ENCODE measurements around the gene DESI2. TPM values are rescaled to one million over a fixed set of nuclear protein-coding genes. Genes with fewer than 3 reads are reported as not detected.

Gene DESI2
- polyA plus RNA-seq, 1 of the 3 experiments (the other 2 are of a cell fraction): 14.0 TPM

GRCh38 chr1:244633140-244633539 is 19.8 kb upstream of the DESI2 start:
- ChIA-PET POLR2A (no interaction called here), CTCF (interaction anchor here (1.2 to 3.1 kb wide), 2 partner anchors 19 to 164 kb away, joined by 3 to 9 read pairs; no protein-coding TSS in a partner anchor)
- Histone ChIP-seq H3K4me2 (no peak overlapping the region), H4K20me1 (ENCODE audit: insufficient read depth) (no peaks in the 10 kb centered on the region), H3K79me2 (ENCODE audit: insufficient read depth) (no peaks in the 10 kb centered on the region), H3K27me3 (ENCODE audit: insufficient read depth) (no peaks in the 10 kb centered on the region), H2AFZ (ENCODE audit: low read depth) (no peak overlapping the region), H3K4me3 (ENCODE audit: low read depth in 2 of 2, low read length in 1 of 2) (no peak overlapping the region), H3K9me2 (no peaks in the 10 kb centered on the region), H3F3A (replicated peaks; ENCODE audit: insufficient read depth) (no peaks in the 10 kb centered on the region), H3K4me1 (ENCODE audit: control insufficient read depth in 1 of 2, insufficient read depth in 2 of 2, low read depth in 1 of 2, low read length in 1 of 2) (no peaks in the 10 kb centered on the region), H3K9me3 (no peaks in the 10 kb centered on the region), H3K36me3 (replicated peaks in 1 of 2; ENCODE audit: control insufficient read depth in 1 of 2, insufficient read depth in 2 of 2, low read length in 1 of 2) (no peaks in the 10 kb centered on the region), H3K9ac (no peak overlapping the region), H3K27ac (ENCODE audit: low read depth in 2 of 2, low read length in 1 of 2) (no peak overlapping the region)
- TF ChIP-seq CTCF (IDR thresholded peaks at IDR 0.05) (no peak), NFIC (IDR thresholded peaks at IDR 0.05; ENCODE audit: borderline replicate concordance) (no peak), SIN3A (IDR thresholded peaks at IDR 0.05; ENCODE audit: borderline replicate concordance, low read depth, low read length) (no peak), GABPA (IDR thresholded peaks at IDR 0.05; ENCODE audit: low read depth) (no peak)
- DNase-seq: peak; percentile 19

GRCh38 chr1:244634546-244634945 is 18.4 kb upstream of the DESI2 start:
- Histone ChIP-seq H3K9ac (no peak overlapping the region), H2AFZ (ENCODE audit: low read depth) (no peak overlapping the region), H3K9me3 (no peaks in the 10 kb centered on the region), H4K20me1 (ENCODE audit: insufficient read depth) (no peaks in the 10 kb centered on the region), H3K9me2 (no peaks in the 10 kb centered on the region), H3K27me3 (ENCODE audit: insufficient read depth) (no peaks in the 10 kb centered on the region), H3K79me2 (ENCODE audit: insufficient read depth) (no peaks in the 10 kb centered on the region), H3K27ac (ENCODE audit: low read depth in 2 of 2, low read length in 1 of 2) (no peak overlapping the region), H3K4me1 (ENCODE audit: control insufficient read depth in 1 of 2, insufficient read depth in 2 of 2, low read depth in 1 of 2, low read length in 1 of 2) (no peaks in the 10 kb centered on the region), H3K36me3 (replicated peaks in 1 of 2; ENCODE audit: control insufficient read depth in 1 of 2, insufficient read depth in 2 of 2, low read length in 1 of 2) (no peaks in the 10 kb centered on the region), H3F3A (replicated peaks; ENCODE audit: insufficient read depth) (no peaks in the 10 kb centered on the region), H3K4me3 (ENCODE audit: low read depth in 2 of 2, low read length in 1 of 2) (no peak overlapping the region), H3K4me2 (no peak overlapping the region)
- ChIA-PET POLR2A (interaction anchor here (1.2 kb wide), 1 partner anchor 18 kb away, joined by 3 read pairs; no protein-coding TSS in a partner anchor), CTCF (interaction anchor here (1.0 to 3.1 kb wide), 5 partner anchors 9 to 408 kb away, joined by 3 to 9 read pairs (median 4); no protein-coding TSS in a partner anchor)
- TF ChIP-seq YY1 (IDR thresholded peaks at IDR 0.05; ENCODE audit: low read depth) (no peak), CHD2 (IDR thresholded peaks at IDR 0.05; ENCODE audit: low read length, partially characterized antibody) (no peak), NRF1 (IDR thresholded peaks at IDR 0.05; ENCODE audit: low read depth, low read length) (no peak), ZBTB33 (IDR thresholded peaks at IDR 0.05; ENCODE audit: borderline replicate concordance, low read depth) (no peak), TAF1 (IDR thresholded peaks at IDR 0.05; ENCODE audit: borderline replicate concordance, low read depth, low read length) (no peak), POLR2AphosphoS5 (IDR thresholded peaks at IDR 0.05; ENCODE audit: low read depth, low read length) (no peak), IRF3 (IDR thresholded peaks at IDR 0.05; ENCODE audit: low read depth, low read length) (no peak)
- no peak for DNase-seq
- WGBS (ENCODE audit: low lambda C conversion rate): 84% methylated on average over 6 of the region's 6 CpGs
